DOHH2 (cell line): ENCODE measurements around the gene SLC25A22.

Experiments
- CTCF ChIP-seq: fragments of 200-600 bp; sonication (generic); IDR thresholded peaks from one replicate; pipeline ENCODE4 v1.5.1; 2014; ENCODE audit warnings: antibody characterized with exemption, mild to moderate bottlenecking, low read depth, low read length; ENCODE audit not compliant: poor library complexity, severe bottlenecking
- EZH2phosphoT487 ChIP-seq: fragments of 200-600 bp; sonication (generic); IDR thresholded peaks from 2 replicates; pipeline ENCODE4 v1.6.1; 2017; ENCODE audit warnings: borderline replicate concordance, mild to moderate bottlenecking, antibody characterized with exemption, low read length, moderate library complexity, mixed read lengths

GRCh38 chr11:845872-846495 is 47.9 kb upstream of the SLC25A22 start:
- TF ChIP-seq CTCF = no peak
- no peak for TF ChIP-seq EZH2phosphoT487
